ENCODE data around the gene PTPRG.
"Not testable (repeated sequence)": the region's sequence is repeated elsewhere in the genome, so short reads cannot be mapped to it uniquely, and the experiment has no call there.

PTPRG gene

DNA sequence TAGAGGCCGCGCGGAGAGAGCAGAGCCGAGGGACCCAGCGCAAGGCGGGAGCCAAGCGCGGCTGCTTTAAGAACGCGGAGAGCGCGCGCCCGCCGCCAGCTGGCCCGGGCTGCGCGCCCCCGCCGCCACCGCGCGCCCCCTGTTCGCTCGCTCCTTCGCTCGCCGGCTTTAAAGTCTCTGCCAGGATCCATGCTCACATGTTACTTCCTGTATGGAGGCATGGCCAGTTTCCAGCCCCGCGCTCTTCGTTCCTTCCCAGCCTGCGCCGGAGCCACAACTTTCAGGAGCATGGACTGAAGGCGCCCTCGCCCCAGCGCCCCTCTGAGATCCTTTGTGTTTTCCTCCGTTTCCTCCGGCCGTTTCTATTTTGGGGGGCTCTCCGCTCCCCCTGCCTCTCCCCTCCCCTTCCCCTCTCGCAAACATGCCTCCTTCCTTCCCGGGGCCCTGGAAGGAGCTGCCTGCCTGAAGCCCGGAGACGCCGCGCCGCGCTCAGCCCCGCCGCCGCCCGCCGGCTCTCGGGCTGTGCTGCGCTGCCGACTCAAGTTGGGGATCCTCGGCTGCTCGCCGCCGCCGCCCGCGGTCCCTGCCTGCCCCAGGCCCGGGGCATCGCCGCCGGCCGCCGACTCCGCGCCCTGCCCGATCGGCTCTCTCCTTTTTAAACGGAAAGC is at the start of gene PTPRG:
TSS of gene PTPRG (plus strand) at position 198 of the 668 bp plus-strand sequence. CDS start 717 bp downstream, outside the sequence.
- DNase-seq, result no peak

DNA sequence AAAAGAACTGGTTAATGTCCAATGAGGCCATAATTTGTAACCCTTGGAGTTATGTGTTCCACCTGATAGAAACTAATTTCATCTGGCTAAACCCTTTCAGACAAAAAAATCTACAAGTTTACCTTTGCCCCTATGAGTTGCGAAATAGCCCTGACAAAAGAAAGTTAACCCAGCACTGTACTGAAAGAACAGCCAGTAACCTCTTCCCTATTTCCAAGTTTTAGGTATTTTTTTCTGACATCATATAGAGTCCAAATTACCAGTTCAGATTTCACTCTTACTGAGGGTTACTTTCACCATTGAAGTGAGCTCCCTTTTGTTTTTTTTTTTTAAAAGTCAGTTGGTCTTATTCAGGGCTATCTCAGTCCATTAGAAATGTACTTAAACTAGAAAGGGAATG is 42.8 kb upstream of the PTPRG start:
- DNase-seq, result no peak

DNA sequence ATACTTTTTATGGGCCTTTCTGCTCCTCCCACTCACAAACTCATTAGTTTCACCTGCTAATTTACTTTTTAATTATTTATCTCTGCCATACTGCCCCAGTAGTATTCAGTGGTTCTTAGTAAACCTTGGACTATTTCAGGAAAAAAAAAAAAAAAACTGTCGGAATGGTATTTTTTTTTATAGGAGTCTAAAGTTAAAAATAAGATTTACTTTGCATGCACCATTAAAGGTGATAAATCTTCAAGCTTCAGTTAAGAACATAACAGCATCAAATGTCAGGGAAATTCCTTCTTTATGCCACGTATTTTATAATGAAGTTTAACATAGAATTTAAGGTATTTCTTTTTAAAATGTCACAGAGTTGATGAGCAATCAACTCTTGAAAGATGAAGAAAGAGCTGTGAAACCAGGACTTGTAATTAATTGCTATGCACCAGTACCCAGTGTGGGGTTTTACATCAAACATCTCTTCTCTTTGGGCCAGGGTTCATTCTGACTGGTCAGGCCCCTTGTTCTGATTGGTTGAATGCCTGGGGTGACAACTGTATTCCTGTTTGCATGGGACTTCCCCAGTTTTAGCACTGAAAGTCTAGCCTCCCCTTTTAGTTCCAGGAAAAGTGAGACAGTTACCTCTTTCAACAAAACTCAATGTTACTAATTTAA is 40.3 kb upstream of the PTPRG start:
- no peak for DNase-seq

DNA sequence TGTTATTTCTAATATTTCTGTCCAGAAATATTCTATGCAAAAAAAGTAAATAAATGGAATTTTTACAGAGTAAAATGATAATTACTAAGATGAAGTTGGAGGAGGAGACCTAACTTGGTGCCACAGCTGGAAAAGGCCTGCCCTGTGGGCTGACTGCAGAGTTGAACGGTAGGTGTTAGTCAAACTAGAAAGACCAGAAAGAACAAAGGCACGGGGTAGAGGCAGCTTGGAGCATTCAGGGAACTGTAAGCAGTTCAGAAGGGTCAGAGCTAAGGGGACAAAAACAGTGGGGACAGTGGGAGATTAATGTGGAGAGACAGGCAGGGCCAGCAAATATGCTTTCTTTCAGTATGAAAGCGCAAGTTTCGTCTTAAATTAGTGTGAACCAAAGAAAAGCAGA is 39.3 kb upstream of the PTPRG start:
- DNase-seq, result no peak

DNA sequence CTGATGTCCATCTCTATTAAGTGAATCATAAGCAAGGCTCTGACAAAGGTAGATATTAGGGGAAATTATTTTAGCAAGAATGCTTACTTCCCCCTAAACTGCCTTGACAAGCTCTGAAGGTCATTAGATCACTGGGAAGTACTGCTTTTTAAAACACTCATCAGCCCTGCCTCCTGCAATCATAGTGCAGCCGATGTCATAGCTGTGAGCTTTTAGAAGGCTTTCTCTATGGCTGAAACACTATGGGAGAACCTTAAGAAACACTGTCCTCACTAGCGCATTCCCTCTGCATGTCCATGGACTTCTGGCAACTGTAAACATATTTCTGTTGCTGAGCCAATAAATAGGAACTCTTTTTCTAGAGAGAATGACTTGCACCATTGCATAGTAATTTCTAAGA is 38.7 kb upstream of the PTPRG start:
- no peak for DNase-seq

DNA sequence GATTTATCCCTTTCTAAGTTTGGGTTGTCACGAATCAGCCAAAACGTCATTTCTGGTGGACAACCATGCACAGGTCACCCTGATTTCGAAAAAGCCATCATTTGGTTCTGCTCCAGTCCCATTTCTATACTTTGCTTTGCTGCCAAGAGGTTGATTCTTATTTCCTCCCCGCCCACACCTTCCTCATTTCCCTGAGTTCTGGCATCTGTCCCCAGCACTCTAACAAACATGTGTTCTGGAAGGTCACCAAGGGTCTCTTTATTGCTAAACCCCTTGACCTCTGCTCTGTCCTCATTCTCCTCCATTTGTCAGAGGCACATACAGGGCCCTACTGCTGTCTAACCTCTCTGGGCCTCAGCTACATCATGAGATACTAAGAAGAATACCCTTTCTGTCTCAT is 36.4 kb upstream of the PTPRG start:
- DNase-seq, result no peak

DNA sequence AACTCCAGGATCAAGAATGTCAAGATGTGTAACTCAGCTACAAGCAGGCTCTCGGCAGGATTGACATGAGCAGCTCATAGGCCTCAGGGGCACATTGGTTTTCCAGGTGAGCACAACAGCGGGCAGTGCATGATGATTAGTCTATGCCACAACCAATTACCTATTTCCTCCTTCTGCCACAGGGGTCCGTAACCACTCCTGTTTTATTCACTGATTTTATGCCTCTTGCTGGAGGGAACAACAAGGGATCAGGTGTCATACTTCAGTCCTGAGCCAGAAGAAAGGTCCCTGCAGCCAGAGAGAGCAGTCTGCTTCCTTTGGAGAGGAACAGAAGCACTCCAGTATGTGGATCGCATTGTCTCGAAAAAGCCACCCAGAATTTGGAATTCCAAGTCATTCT is 35.1 kb upstream of the PTPRG start:
- DNase-seq, result no peak

DNA sequence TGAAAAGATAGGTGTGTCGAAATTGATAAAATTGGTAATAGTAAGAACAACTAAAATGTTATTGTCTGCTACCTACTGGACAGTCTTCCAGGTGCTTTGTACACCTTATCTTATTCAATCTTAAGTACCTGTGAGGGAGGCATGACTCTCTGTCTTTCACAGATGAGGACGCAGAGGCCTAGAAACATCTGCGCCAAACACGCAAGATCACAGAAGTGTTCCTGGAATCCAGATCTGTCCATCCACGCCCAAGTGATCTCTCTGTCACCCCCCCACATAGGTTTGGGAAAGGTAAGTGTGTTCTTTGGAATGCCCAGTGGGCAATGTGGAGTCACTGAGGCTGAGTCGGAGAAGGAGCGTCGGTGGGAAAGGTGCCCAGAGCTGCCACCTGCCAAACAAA is 34.4 kb upstream of the PTPRG start:
- no peak for DNase-seq

DNA sequence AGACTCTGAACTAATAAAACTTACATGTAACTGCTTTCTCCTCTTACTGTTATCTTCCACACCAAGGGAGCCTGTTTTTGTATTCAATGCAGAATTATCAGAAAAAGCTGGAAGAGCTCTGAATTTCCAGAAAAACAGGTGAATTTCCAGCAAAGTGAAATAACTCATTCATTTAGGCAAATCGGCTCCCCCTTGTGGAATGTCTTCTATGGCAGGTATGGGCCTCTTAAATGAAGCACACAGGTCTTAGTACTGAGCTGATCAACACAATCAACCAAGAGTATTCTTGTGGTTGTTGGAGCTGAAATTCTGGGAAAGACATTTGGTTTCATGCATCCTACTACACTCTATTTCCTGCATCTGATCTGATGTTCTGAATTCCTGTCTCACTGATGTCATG is 31.0 kb upstream of the PTPRG start:
- no peak for DNase-seq

DNA sequence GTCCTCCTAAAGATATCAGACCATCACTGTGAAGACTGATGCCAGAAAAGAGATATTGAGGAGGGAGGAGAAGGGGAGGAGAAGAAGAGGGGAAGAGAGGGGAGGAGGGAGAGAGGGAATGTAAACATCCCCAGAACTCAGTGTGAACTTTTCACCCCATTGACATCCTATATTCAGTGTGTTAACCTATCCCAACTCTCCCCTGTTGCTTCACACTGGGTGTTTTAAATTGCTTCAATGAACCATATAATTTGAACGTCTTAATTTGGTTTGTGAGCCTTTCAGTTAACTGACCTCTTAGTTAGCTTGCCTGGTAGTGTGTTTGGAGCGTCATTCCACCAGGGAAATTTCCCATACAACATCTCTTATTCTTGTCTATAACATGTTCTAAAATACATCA is 29.8 kb upstream of the PTPRG start:
- DNase-seq, result no peak

DNA sequence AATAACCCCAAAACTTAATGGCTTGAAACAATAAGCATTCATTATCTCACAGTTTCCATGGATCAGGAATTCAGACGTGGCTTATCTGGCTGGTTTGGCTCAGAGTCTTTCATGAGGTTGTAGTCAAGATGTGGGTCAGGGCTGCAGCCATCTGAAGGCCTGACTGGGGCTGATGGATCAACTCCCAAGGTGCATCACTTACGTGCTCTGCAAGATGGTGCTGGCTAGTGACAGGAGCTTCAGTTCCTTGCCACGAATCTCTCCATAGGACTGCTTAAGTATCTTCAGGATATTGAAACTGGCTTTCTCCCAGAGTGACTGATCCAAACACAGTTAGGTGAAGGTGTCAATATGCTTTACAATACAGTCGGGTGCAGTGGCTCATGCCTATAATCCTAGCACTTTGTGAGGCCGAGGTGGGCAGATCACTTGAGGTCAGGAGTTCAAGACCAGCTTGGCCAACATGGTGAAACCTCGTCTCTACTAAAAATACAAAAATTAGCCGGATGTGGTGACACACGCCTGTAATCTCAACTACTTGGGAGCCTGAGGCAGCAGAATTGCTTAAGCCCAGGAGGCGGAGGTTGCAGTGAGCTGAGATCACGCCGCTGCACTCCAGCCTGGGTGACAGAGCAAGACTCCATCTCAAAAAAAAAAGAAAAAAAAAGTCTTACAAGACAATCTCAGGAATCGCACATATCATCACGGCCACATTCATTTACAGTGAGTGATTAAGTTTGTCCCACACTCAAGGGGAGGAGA is 28.5 kb upstream of the PTPRG start:
- DNase-seq, result no peak

DNA sequence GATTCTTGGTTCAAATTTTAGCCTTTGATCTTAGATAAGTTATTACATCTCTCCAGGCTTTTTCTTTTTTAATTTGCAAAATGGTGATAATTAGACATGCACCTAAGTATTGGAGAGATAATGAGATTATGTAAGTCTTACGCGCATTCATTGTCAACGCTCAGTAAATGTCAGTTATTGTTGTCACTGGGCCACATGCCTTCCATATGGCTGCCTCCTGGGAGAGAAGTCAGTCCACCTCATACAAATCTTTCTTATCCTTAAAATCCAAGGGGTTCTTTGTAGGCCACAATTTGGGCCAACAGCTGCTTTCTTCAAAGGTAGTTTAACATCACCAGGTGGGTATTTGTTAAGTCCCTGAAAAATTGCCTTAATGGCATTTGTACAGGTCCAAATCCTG is 25.5 kb upstream of the PTPRG start:
- DNase-seq, result no peak

DNA sequence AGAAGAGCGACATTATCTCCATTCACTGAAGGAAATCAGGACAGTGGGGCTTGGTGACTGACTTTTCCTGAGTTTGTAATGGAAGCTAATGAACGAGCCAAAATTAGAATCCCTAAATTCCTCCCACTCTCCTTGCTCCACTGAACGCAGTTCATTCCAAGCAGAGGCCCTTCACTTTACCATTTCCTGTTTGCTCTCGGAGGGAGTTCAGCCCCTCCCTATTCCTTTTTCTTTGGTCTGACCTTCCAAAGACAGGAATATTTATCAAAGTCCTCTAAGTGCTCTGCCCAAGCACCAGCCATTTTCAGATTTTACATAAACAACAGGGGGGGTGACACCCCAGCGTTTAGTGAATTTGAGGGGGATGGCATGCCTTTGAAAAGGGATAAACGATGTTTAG is 24.0 kb upstream of the PTPRG start:
- DNase-seq, result no peak

DNA sequence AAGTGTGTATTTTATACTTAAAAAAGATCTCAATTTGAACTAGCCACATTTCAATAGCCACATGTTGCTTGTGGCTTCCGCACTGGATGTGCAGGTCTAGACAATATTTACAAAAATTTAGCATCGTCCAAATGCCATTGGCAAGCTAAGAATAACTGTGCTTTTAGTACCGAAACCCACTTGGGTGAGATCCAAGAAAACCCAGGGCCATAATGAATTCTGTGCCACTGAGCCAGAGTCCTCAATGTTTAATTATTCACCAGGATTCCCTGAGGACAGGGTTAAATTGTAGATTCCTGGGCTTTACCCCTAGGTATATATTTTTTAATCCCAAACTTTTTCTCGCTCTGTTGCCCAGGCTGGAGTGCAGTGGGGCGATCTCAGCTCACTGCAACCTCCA is 22.9 kb upstream of the PTPRG start:
- DNase-seq, result no peak

DNA sequence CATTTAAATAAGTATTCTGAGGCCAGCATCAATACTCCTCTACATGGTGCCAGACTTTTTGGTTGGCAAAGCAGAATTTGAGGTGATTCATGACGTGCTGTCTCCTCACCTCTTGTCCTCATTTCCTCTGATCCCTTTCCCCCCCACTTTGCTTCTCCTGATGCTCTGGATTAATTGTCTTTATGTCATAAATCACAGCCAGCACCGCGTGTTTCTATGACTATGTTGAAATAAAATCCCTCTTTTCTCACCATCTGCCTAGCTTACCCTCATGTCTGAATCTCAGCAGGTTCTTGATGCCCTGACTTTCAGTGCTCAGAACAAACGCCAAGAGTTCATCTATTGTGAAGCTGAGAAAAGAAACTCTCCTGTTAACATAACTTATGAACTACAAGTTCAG is 19.7 kb upstream of the PTPRG start:
- no peak for DNase-seq

DNA sequence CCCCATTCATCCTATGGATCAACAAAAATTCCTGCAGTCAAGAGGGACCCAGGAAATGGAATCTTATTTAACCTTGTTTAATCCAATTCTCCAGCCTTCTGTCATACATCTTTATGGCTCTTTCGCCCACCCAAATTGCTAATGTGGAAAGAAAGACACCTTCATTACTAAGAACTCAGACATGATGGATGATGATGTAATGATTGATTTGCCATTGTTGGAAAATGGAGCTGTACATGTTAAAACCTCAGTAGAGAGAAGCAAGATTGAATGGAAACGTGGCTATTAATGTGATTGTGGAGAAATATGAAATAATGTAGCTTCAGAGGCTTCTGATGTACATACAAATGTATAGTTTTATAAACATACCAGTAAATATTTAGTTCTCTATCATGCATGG is 15.7 kb upstream of the PTPRG start:
- DNase-seq, result no peak

DNA sequence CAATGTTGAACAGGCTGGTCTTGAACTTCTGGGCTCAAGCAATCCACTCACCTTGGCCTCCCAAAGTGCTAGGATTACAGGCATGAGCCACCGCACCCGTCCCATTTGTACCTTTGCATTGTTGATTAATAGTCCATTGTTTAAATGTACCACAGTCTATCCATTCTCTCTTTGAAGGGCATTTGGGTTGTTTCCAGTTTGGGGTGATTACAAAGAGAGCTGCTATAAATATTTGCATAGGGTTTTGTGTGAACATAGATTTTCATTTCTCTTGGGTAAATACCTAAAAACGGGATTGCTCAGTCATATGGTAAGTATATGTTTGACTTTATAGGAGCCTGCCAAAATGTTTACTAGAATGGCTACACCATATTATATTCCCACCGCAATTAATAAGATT is 13.7 kb upstream of the PTPRG start:
- DNase-seq, result no peak

DNA sequence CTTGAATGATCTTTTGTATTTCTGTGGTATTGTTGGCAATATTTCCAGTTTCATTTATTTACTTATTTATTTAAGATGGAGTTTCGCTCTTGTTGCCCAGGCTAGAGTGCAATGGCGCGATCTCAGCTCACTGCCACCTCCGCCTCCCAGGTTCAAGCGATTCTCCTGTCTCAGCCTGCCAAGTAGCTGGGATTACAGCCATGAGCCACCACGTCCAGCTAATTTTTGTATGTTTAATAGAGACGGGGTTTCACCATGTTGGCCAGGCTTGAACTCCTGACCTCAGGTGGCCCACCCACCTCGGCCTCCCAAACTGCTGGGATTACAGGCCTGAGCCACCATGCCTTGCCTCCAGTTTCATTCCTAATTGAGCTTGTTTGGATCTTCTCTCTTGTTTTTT is 8.7 kb upstream of the PTPRG start:
- DNase-seq, result not testable (repeated sequence)

DNA sequence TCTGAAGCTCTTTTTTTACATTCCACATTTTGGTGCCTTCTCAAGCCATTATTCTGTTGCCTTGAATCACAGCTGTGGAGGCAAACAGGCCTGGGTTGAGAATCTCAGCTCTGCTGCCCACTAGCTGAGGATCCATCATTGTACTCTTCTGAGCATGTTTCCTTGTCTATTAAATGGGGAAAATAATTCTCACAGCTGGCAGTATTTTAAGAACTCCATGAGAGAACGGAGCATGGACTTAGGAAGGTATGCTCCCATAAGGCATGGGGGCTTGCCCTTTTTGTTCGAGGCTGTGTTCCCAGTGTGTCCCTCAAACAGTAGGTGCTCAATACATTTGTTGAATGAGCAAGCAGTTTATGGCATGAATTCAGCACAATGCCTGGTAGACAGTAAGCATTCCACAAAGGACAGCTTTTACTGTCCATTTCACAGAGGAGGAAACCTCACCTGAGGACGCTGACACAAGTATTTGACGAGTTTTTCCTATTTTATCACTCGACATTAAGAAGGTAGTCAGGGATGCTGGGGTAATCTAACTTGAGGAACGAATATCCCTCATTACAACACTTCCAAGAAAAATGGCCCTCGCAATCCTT is 2.1 kb upstream of the PTPRG start:
- no peak for DNase-seq

DNA sequence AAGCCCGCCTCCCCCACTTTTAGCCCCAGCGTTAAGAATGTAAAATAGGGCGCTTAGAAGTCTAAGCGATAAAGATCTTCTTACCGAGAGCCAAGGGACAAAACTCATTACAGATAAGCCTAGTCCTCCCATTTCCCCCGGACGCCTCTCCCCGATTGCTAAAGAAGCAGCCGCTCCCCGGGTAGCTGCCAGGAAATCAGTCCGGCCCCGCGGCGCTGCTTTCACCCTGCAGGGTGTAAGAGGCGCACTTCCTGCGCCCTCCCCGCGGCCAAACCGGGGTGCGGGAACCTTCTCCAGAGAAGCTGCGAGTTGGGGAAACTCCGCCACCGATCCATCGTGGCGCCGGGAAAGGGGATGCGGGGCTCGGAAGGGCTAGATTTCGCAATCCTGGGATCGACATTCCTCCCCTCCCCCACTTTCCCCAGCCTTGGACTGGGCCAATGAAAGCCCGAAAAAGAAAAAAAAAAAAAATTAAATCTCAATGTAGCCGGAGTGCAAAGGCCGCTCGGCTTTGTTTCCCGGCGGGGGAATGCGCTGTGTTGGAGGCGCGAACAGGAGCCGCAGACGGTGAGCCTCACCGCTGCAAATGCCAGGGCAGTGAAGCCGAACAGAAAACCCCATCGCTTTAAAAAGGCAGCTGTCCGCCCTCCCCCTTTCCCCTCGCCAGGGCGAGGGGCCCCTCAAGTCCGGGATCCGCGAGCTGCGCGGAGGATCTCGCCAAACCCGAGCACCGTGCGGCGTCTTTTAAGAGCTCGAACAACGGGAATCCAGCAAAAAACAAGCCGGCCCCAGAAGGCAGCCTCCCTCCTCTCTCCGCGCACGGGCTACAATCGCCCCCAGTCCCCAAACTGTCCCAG is 626 bp upstream of the PTPRG start:
- DNase-seq, result no peak

DNA sequence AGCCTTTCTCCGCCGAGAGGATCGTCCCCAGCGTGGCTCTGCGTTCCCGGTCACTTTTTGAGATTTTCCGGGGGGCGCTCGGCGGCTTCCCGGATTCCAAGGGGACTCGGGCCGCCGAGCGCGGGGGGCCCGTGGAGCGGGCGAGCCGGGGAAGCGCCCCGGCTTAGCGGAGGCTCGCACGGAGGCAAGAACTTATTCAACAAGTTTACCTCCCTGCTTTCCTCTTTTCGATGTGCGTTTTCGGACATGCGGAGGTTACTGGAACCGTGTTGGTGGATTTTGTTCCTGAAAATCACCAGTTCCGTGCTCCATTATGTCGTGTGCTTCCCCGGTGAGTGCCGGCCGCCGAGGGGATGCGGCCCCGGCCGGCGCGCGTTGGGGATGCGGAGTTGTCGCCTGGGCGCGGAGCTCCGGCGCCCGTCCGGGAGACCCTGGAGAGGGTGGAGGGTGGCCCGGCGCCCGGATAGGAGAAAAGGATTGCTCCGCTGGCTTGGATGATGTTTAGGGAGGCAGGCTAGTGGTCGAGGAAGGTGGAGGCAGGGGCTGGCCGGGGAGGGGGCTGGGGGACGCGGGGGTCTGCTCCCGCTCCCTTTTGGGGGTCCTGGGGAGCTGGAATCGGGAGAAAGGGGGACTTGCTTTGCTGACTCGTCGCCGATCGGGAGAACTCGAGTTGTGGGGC is 810 bp downstream of the PTPRG start:
- no peak for DNase-seq

DNA sequence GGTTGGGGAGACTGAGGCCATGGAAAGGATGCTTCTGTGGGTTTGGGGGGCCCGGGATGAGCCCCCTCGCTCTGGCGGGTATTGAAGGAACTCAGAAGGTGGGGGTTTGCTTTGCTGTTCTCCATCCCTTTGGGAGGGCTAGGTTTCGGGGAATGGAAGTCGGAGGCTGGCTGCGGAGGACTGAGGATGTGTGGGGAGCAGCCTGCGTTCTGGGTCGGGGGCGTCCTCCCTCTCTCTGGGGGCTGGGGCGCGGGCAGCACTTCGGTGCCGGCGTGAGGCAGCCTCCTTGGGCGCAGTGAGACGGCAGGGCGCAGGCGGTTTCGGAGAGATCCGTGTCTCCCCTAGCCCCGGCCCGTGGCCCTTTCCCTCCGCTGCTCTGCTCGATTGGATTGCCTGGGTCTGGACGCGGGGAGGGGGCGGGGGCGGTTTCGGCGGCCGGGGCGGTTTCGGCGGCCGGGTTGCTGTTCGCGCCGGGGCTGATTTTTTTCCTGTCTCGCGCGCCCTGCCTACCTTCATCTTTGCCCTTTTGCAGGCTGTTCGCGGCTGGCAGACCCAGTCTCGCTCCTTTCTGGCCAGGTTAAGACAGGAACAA is 1.4 kb downstream of the PTPRG start:
- DNase-seq, result no peak

Data from CD4-positive, alpha-beta T cell treated with Interleukin-1 beta for 1 hour (primary cell).